Liver (tissue), 9 donors: Measurements from ENCODE around the gene MRGPRX4. TPM values are rescaled to one million over a fixed set of nuclear protein-coding genes. Genes with fewer than 3 reads are reported as not detected.
A peak's percentile ranks its signal among the peaks of the same experiment; 100 is the strongest.

Experiments used
- DNase-seq: peaks from one replicate; pipeline ENCODE4 v3.0.0-alpha.2; 2017; ENCODE audit warnings: low spot score
- H3K27ac ChIP-seq, 2 donors: one replicate each; pipeline ENCODE4 v1.7.0; 2013; ENCODE audit warnings: inconsistent platforms in 2 of 2, low read length in 2 of 2, control low read depth in 1 of 2, low read depth in 1 of 2, mild to moderate bottlenecking in 1 of 2
- H3K27me3 ChIP-seq, 4 donors: one replicate each; pipeline versions ENCODE4 v1.6.1 to v1.7.0; 2013; ENCODE audit warnings: low read length in 3 of 4, inconsistent platforms in 1 of 4, mild to moderate bottlenecking in 1 of 4, moderate library complexity in 1 of 4; ENCODE audit not compliant: control insufficient read depth in 4 of 4, insufficient read depth in 4 of 4
- H3K36me3 ChIP-seq, 4 donors: one replicate each; pipeline versions ENCODE4 v1.6.1 to v1.7.0; 2013; ENCODE audit warnings: low read length in 3 of 4, mild to moderate bottlenecking in 3 of 4, low read depth in 1 of 4, moderate library complexity in 1 of 4; ENCODE audit not compliant: control insufficient read depth in 4 of 4, insufficient read depth in 3 of 4
- H3K4me1 ChIP-seq, 4 donors: one replicate each; pipeline versions ENCODE4 v1.6.1 to v1.7.0; 2013; ENCODE audit warnings: low read length in 3 of 4, mild to moderate bottlenecking in 3 of 4, moderate library complexity in 1 of 4; ENCODE audit not compliant: control insufficient read depth in 4 of 4, insufficient read depth in 4 of 4
- H3K4me3 ChIP-seq, 3 donors: one replicate each; pipeline versions ENCODE4 v1.6.1 to v1.7.0; 2013; ENCODE audit warnings: low read length in 3 of 3, control low read depth in 1 of 3, low read depth in 1 of 3, mild to moderate bottlenecking in 1 of 3
- H3K9ac ChIP-seq, 2 donors: one replicate each; pipeline ENCODE4 v1.7.0; 2013; ENCODE audit warnings: low read length in 2 of 2, mild to moderate bottlenecking in 2 of 2, moderate library complexity in 2 of 2, control low read depth in 1 of 2, low read depth in 1 of 2
- H3K9me3 ChIP-seq, 4 donors: one replicate each; pipeline versions ENCODE4 v1.6.1 to v1.7.0; 2013; ENCODE audit warnings: low read length in 3 of 4; ENCODE audit not compliant: control insufficient read depth in 4 of 4
- EGR1 ChIP-seq, 2 donors: IDR thresholded peaks; 2 replicates each; pipeline ENCODE4 v1.6.1; 2016 to 2018; ENCODE audit warnings: antibody characterized with exemption in 2 of 2, low read depth in 2 of 2
- FOXA1 ChIP-seq: IDR thresholded peaks from 2 replicates; pipeline ENCODE4 v1.6.1; 2016; ENCODE audit warnings: antibody characterized with exemption
- FOXA2 ChIP-seq: IDR thresholded peaks from 2 replicates; pipeline ENCODE4 v1.6.1; 2016; ENCODE audit warnings: antibody characterized with exemption
- HNF4A ChIP-seq, 2 donors: conservative IDR thresholded peaks; 2 replicates each; pipeline ENCODE4 v1.6.1; 2016; ENCODE audit warnings: antibody characterized with exemption in 2 of 2, mild to moderate bottlenecking in 2 of 2
- HNF4G ChIP-seq: IDR thresholded peaks from 2 replicates; pipeline ENCODE4 v1.6.1; 2016; ENCODE audit warnings: antibody characterized with exemption
- JUND ChIP-seq, 2 donors: IDR thresholded peaks; 2 replicates each; pipeline ENCODE4 v1.6.1; 2016; ENCODE audit warnings: antibody characterized with exemption in 2 of 2
- NR2F2 ChIP-seq: IDR thresholded peaks from 2 replicates; pipeline ENCODE4 v1.6.1; 2016; ENCODE audit warnings: antibody characterized with exemption
- RXRA ChIP-seq, 2 donors: IDR thresholded peaks; 2 replicates each; pipeline ENCODE4 v1.6.1; 2017 to 2018; ENCODE audit warnings: antibody characterized with exemption in 2 of 2, mild to moderate bottlenecking in 1 of 2
- TAF1 ChIP-seq: conservative IDR thresholded peaks from 2 replicates; pipeline ENCODE4 v1.6.1; 2016; ENCODE audit warnings: antibody characterized with exemption, mild to moderate bottlenecking
- WGBS: extraction: QIAGEN DNeasy Blood & Tissue Kit; methylation state at CpG from one replicate; pipeline ENCODE4 v1.1.7; 2013; 5-methylcytosine and 5-hydroxymethylcytosine counted together
- polyA plus RNA-seq, 2 donors: library from polyadenylated mRNA; stranded (reverse) in 1 of 2; unstranded in 1 of 2; fragments of 200-250 nt in 1 of 2; fragments of >200 nt in 1 of 2; fragmentation: Nextera tagmentation in 1 of 2; extraction: Ambion mirVana in 1 of 2; gene quantifications; one replicate each; pipeline versions ENCODE4 v1.2.1 to v1.2.3, GENCODE V29; 2013 to 2015
- total RNA-seq, 2 donors: library from RNA; depleted of rRNA; stranded (reverse); fragments of >200 nt; gene quantifications; one replicate each; pipeline ENCODE4 v1.2.3, GENCODE V29; 2014
- TF ChIP-seq, protein P1 (sequence below): IDR thresholded peaks from 2 replicates; pipeline ENCODE4 v1.6.1; 2016; ENCODE audit warnings: antibody characterized with exemption
- TF ChIP-seq, protein P2 (sequence below): fragments of 150-350 bp; IDR thresholded peaks from 2 replicates; pipeline ENCODE4 v1.5.1; 2017; ENCODE audit warnings: improper control_type of control experiment, low read depth, low read length; ENCODE audit not compliant: missing input control
- TF ChIP-seq, protein P3 (sequence below): IDR thresholded peaks from 2 replicates; pipeline ENCODE4 v1.6.1; 2016; ENCODE audit warnings: antibody characterized with exemption
- TF ChIP-seq, protein P4 (sequence below): IDR thresholded peaks from 2 replicates; pipeline ENCODE4 v1.6.1; 2016; ENCODE audit warnings: antibody characterized with exemption, mild to moderate bottlenecking
- donor health status: healthy.
- donor health status: healthy.
- donor health status: healthy.
- donor health status: healthy.
- donor health status: healthy.

The MRGPRX4 gene
- total and polyA plus RNA-seq, 4 donors: not detected

DNA sequence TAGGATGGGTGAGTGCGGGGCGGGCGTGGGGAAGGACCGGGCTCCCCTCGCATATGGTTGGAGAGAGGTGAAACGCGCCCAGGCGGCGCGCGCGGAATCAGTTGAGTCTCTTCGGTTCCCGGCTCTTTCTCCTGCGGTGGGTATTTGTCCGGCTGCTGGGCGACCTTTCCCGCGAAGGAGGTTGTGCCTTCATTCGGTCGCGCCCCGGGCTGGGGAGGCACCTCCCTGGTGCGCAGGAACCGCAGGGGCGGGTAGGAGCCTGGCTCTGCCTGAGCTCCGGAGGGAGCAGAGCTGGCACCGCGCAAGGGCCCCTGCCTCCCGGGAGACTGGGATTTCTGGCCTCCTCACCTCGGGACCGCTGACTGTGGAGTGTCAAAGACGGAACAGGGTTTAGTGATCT is 36.4 kb downstream of the MRGPRX4 start:
- Histone ChIP-seq H3K4me3 (no peak overlapping the region), H3K36me3 (no peaks in the 10 kb centered on the region), H3K9ac (no peak overlapping the region), H3K9me3 (no peaks in the 10 kb centered on the region), H3K4me1 (no peaks in the 10 kb centered on the region), H3K27me3 (no peaks in the 10 kb centered on the region), H3K27ac (no peak overlapping the region)
- no peak for DNase-seq
- 45% methylated on average over 33 of the region's 33 CpGs for WGBS
- TF ChIP-seq HNF4A (conservative IDR thresholded peaks at IDR 0.05) (no peak), FOXA1 (no peak), TAF1 (no peak), EGR1 (IDR thresholded peaks at IDR 0.05; ENCODE audit: low read depth in 2 of 2) (no peak), RXRA (IDR thresholded peaks at IDR 0.05) (no peak), HNF4G (no peak), NR2F2 (no peak), FOXA2 (no peak)
- TF ChIP-seq, protein P1, sequence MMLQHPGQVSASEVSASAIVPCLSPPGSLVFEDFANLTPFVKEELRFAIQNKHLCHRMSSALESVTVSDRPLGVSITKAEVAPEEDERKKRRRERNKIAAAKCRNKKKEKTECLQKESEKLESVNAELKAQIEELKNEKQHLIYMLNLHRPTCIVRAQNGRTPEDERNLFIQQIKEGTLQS: no peak
- TF ChIP-seq, protein P2, sequence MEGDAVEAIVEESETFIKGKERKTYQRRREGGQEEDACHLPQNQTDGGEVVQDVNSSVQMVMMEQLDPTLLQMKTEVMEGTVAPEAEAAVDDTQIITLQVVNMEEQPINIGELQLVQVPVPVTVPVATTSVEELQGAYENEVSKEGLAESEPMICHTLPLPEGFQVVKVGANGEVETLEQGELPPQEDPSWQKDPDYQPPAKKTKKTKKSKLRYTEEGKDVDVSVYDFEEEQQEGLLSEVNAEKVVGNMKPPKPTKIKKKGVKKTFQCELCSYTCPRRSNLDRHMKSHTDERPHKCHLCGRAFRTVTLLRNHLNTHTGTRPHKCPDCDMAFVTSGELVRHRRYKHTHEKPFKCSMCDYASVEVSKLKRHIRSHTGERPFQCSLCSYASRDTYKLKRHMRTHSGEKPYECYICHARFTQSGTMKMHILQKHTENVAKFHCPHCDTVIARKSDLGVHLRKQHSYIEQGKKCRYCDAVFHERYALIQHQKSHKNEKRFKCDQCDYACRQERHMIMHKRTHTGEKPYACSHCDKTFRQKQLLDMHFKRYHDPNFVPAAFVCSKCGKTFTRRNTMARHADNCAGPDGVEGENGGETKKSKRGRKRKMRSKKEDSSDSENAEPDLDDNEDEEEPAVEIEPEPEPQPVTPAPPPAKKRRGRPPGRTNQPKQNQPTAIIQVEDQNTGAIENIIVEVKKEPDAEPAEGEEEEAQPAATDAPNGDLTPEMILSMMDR: no peak
- TF ChIP-seq, protein P3, sequence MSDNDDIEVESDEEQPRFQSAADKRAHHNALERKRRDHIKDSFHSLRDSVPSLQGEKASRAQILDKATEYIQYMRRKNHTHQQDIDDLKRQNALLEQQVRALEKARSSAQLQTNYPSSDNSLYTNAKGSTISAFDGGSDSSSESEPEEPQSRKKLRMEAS: no peak
- TF ChIP-seq, protein P4, sequence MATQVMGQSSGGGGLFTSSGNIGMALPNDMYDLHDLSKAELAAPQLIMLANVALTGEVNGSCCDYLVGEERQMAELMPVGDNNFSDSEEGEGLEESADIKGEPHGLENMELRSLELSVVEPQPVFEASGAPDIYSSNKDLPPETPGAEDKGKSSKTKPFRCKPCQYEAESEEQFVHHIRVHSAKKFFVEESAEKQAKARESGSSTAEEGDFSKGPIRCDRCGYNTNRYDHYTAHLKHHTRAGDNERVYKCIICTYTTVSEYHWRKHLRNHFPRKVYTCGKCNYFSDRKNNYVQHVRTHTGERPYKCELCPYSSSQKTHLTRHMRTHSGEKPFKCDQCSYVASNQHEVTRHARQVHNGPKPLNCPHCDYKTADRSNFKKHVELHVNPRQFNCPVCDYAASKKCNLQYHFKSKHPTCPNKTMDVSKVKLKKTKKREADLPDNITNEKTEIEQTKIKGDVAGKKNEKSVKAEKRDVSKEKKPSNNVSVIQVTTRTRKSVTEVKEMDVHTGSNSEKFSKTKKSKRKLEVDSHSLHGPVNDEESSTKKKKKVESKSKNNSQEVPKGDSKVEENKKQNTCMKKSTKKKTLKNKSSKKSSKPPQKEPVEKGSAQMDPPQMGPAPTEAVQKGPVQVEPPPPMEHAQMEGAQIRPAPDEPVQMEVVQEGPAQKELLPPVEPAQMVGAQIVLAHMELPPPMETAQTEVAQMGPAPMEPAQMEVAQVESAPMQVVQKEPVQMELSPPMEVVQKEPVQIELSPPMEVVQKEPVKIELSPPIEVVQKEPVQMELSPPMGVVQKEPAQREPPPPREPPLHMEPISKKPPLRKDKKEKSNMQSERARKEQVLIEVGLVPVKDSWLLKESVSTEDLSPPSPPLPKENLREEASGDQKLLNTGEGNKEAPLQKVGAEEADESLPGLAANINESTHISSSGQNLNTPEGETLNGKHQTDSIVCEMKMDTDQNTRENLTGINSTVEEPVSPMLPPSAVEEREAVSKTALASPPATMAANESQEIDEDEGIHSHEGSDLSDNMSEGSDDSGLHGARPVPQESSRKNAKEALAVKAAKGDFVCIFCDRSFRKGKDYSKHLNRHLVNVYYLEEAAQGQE: no peak

DNA sequence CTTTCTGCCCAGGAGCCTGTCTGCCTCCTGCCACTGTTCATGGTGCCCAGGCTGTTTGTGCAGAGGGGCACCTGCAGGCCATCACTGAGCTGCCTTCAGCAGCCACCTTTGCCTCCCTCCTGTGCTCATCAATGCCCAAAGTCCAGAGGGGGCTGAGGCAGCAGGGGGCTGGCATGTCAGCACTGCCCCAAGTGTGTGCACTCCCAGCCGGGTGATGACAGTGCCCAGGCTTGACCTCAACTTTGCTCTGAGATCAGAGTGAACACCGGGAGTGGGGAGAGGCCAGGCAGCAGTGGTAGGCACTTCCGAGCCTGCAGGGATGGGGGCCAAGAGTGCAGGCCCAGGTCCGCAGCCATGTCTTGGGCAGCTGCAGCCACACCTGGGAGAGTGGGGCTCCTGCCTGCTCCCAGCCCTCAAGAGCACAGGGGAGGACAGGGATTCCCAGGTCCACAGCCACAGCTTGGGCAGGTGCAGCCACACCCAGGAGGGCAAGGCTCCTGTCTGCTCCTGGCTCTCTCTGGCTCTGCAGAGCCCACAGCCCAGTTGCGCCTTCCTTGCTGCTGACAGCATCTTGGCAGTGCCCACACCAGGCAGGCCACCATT is 48.7 kb downstream of the MRGPRX4 start:
- peak in 1 of 2 donors; percentile 9 for TF ChIP-seq RXRA (IDR thresholded peaks at IDR 0.05)
- TF ChIP-seq HNF4A (conservative IDR thresholded peaks at IDR 0.05): peak in 1 of 2 donors; percentile 43
- no peak for TF ChIP-seq JUND (IDR thresholded peaks at IDR 0.05)
- H3K27me3 ChIP-seq: no peaks in the 10 kb centered on the region
- no peak for DNase-seq
- H3K4me3 ChIP-seq: no peak overlapping the region
- no peak overlapping the region for H3K9ac ChIP-seq
- H3K9me3 ChIP-seq: peaks cover 0 to 5% (median 0%) of the 10 kb centered on the region in 4 donors
- WGBS: 71% methylated on average over 5 of the region's 5 CpGs
- no peaks in the 10 kb centered on the region for H3K36me3 ChIP-seq
- peaks cover 4 to 19% (median 15%) of the 10 kb centered on the region in 4 donors for H3K4me1 ChIP-seq
- H3K27ac ChIP-seq: no peak overlapping the region
